IPS-NIHi7 (cell line): Measurements from ENCODE around the gene ITLN2.
"Not testable (repeated sequence)": the region's sequence is repeated elsewhere in the genome, so short reads cannot be mapped to it uniquely, and the experiment has no call there.

Experiments used
- DNase-seq: peaks from one replicate; pipeline ENCODE4 v3.0.0; 2012; ENCODE audit warnings: mixed read lengths; ENCODE audit errors: extremely low spot score

Gene ITLN2

DNA sequence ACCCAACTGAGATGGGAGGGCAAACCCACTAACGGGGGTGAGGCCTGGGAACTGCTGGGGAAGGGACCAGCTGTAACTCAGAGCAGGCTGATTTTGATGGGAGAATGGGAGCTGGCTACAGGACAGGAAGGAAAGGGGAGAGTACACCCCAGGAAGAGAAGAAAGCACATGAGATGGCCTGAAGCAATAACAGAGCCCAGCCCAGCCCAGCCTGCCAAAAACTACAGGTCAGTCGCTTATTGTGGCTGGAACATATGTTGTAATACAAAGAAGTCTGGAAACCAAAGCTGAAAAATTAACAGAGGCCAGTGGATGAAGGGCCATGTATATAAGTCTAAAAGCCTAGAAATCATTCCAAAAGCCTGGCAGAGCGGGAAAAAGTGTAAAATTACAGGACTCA is 1.6 kb downstream of the ITLN2 start:
- no peak for DNase-seq

GRCh38 chr1:160952129-160952510 is 2.5 kb downstream of the ITLN2 start:
- DNase-seq: no peak

GRCh38 chr1:160951443-160952128 is 3.0 kb downstream of the ITLN2 start:
- peak; percentile 76 for DNase-seq

GRCh38 chr1:160950657-160951056 is 4.0 kb downstream of the ITLN2 start:
- no peak for DNase-seq

DNA sequence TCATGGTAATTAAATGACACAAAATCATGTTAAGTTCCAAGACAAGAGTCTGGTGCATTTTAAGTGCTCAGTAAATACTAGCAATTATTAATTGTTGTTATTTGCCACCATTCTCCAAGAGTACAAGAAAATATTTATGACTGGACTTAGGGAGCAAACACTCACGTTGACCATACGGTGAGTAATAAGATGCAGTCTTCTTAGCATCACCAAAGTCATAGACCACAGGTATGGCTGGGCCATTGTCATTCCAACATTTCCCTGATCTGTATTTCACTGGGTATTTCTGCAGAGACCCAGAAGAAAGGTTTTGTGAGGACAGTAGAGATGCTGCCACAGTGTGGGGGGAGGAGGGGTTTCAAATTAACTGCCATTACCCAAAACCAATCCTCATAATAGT is 4.7 kb downstream of the ITLN2 start:
- no peak for DNase-seq

GRCh38 chr1:160949216-160949880 is 5.3 kb downstream of the ITLN2 start:
- not testable (repeated sequence) for DNase-seq

- not testable (repeated sequence) for DNase-seq
Observed at GRCh38 chr1:160947174-160947759, 7.3 kb downstream of the ITLN2 start.

- not testable (repeated sequence) for DNase-seq
Observed at GRCh38 chr1:160945881-160946280, 8.7 kb downstream of the ITLN2 start.

GRCh38 chr1:160945079-160945478 is 9.5 kb downstream of the ITLN2 start:
- no peak for DNase-seq

DNA sequence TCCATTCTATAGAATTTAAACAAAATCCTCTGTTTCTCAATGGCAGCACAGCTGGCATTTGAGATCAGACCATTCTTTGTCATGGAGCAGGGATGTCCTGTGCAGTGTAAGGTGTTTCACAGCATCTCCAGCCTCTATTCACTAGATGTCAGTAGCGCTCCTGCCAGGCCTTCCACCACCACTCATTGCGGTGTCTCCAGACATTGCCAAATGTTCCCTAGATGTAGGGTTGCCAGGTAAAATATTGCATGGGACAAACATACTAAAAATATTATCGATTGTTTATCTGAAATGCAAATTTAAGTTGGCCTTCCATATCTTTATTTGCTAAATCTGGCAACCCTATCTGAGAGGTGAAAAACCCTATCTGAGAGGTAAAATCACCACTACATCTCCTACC is 11.7 kb downstream of the ITLN2 start:
- DNase-seq: peak; percentile 59

DNA sequence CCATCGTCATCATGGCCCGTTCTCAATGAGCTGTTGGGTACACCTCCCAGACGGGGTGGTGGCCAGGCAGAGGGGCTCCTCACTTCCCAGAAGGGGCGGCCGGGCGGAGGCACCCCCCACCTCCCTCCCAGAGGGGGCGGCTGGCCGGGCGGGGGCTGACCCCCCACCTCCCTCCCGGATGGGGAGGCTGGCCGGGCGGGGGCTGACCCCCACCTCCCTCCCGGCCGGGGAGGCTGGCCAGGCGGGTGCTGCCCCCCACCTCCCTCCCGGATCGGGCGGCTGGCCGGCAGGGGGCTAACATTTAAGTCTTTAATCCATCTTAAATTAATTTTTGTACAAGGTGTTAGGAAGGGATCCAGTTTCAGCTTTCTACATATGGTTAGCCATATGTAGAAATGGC is 17.9 kb downstream of the ITLN2 start:
- DNase-seq: not testable (repeated sequence)

- no peak for DNase-seq
Observed at GRCh38 chr1:160935527-160936258, 18.9 kb downstream of the ITLN2 start.

- DNase-seq: not testable (repeated sequence)
Observed at GRCh38 chr1:160933305-160933704, 21.3 kb downstream of the ITLN2 start.

GRCh38 chr1:160925652-160926244 is 28.9 kb downstream of the ITLN2 start:
- no peak for DNase-seq

GRCh38 chr1:160924791-160925651 is 29.6 kb downstream of the ITLN2 start:
- DNase-seq: no peak

GRCh38 chr1:160916666-160917065 is 37.9 kb downstream of the ITLN2 start:
- no peak for DNase-seq

DNA sequence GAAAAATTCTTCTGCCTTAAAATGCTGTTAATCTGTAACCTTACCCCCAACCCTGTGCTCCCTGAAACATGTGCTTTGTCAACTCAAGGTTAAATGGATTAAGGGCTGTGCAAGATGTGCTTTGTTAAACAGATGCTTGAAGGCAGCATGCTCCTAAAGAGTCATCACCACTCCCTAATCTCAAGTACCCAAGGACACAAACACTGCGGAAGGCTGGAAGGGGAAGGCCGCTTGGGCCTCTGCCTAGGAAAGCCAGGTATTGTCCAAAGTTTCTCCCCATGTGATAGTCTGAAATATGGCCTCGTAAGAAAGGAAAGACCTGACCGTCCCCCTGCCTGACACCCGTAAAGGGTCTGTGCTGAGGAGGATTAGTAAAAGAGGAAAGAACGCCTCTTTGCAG is 41.4 kb downstream of the ITLN2 start:
- not testable (repeated sequence) for DNase-seq

DNA sequence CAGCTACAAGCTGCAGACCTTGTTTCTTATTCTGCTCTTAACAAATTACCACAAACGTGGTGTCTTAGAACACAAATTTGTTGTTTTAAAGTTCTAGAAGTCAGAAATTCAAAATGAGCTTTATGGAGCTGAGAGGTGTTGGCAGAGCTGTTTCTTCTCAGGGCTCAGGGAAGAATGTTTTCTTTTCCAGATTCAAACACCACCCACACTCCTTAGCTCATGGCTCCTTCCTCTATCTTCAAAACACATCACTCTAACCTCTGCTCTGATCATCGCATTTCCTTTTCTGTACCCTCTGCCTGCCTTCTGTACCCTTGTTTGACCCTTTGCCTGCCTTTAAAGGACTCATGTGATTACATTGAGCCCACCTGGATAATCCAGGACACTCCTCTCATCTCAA is 42.7 kb downstream of the ITLN2 start:
- DNase-seq: no peak

DNA sequence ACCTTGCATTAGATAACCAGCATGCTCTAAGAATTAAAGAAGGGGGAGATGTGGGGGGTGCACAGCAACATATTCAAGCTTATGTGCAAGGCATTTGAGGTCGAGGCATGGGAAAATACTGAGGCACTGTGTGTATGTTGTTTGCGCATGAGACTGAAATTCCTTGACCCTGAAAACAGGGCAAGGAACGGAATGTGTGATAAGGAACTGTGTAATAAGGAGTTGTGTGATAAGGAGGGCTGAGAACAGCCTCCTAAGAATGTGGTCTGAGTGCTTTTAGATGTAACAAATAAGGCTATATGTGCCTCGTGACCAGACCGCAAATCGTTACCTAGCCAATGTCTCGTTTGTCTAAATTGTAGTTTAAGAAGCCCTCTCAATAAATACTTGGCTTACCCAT is 43.2 kb downstream of the ITLN2 start:
- no peak for DNase-seq

DNA sequence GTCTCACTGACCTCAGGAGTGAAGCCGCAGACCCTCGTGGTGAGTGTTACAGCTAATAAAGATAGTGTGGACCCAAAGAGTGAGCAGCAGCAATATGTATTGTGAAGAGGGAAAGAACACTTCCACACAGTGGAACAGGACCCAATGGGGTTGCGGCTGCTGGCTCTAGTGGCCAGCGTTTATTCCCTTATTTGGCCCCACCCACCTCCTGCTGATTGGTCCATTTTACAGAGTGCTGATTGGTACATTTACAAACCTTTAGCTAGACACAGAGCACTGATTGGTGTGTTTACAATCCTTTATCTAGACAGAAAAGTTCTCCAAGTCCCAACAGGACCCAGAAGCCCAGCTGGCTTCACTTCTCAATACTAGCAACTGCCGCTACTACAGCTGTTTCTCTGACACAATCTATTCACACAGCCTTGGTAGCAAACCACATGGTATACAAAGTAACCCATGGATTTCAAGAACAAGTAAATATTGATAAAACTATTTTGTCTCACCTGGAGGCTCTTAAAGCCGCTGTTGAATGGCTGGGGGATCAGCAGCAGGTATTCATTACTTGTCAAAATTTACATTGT is 44.3 kb downstream of the ITLN2 start:
- no peak for DNase-seq

DNA sequence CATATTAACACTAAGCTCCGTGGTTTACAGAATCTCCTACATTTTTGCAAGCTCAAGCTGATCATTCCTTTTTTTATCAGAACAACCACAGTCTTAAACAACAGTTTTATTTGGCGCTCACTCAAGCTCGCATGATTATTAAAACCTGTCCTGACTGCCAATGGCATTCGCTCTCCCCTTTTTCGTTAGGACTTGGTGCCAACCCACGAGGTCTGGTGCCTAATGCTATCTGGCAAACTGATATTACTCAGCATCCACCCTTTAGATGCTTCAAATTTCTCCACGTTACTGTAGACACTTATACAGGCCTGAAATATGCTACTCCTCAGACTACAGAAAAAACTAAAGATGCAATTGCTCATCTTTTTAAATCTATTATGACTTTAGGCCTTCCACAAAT is 46.6 kb downstream of the ITLN2 start:
- no peak for DNase-seq
